ENCODE data around the gene TKTL1. TPM values are rescaled to one million over a fixed set of nuclear protein-coding genes. Genes with fewer than 3 reads are reported as not detected.

Gene TKTL1
- total RNA-seq, 6 donors from 2014 or later, result 0.20 to 1.2 (median 0.24) TPM; not detected in 3

GRCh38 chrX:154352012-154352401 is 56.4 kb downstream of the TKTL1 start:
- Histone ChIP-seq H3K4me1 (peaks cover 0 to 55% (median 23%) of the 10 kb centered on the region in 4 donors), H3K4me3 (no peak overlapping the region), H3K27ac (peak overlapping the region; percentile 4 to 78 (median 32)), H3K36me3 (peaks cover 11 to 87% (median 65%) of the 10 kb centered on the region in 4 donors), H3K9me3 (no peaks in the 10 kb centered on the region), H3K27me3 (no peaks in the 10 kb centered on the region)
- DNase-seq (no peak), ATAC-seq (ENCODE audit: low FRiP score in 2 of 2) (no peak)
- TF ChIP-seq EP300 (IDR thresholded peaks at IDR 0.05) (no peak), POLR2AphosphoS5 (IDR thresholded peaks at IDR 0.05) (no peak), POLR2A (IDR thresholded peaks at IDR 0.05) (no peak)
- TF ChIP-seq, protein P1, sequence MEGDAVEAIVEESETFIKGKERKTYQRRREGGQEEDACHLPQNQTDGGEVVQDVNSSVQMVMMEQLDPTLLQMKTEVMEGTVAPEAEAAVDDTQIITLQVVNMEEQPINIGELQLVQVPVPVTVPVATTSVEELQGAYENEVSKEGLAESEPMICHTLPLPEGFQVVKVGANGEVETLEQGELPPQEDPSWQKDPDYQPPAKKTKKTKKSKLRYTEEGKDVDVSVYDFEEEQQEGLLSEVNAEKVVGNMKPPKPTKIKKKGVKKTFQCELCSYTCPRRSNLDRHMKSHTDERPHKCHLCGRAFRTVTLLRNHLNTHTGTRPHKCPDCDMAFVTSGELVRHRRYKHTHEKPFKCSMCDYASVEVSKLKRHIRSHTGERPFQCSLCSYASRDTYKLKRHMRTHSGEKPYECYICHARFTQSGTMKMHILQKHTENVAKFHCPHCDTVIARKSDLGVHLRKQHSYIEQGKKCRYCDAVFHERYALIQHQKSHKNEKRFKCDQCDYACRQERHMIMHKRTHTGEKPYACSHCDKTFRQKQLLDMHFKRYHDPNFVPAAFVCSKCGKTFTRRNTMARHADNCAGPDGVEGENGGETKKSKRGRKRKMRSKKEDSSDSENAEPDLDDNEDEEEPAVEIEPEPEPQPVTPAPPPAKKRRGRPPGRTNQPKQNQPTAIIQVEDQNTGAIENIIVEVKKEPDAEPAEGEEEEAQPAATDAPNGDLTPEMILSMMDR (IDR thresholded peaks at IDR 0.05), result no peak
- 87% methylated on average over 14 of the region's 14 CpGs; no CpG with 5 or more reads in 1 of the 2 donors for WGBS, 2 donors

- no peak overlapping the region for H3K4me3 ChIP-seq
- no peaks in the 10 kb centered on the region for H3K27me3 ChIP-seq
- no peaks in the 10 kb centered on the region for H3K9me3 ChIP-seq
- H3K4me1 ChIP-seq, result peaks cover 0 to 59% (median 23%) of the 10 kb centered on the region in 4 donors
- peak overlapping the region in 3 of 4 donors; percentile 4 to 78 (median 56) for H3K27ac ChIP-seq
- TF ChIP-seq POLR2AphosphoS5 (IDR thresholded peaks at IDR 0.05) (no peak), POLR2A (IDR thresholded peaks at IDR 0.05) (no peak), EP300 (IDR thresholded peaks at IDR 0.05) (no peak)
- TF ChIP-seq, protein P1 (IDR thresholded peaks at IDR 0.05), result no peak
- ATAC-seq (ENCODE audit: low FRiP score in 2 of 2) (no peak), DNase-seq (no peak)
- WGBS, 2 donors, result 93% methylated on average over 13 of the region's 13 CpGs; no CpG with 5 or more reads in 1 of the 2 donors
- H3K36me3 ChIP-seq, result peaks cover 16 to 92% (median 70%) of the 10 kb centered on the region in 4 donors
These were observed 56.9 kb downstream of the TKTL1 start for GRCh38 chrX:154352466-154352865.

DNA sequence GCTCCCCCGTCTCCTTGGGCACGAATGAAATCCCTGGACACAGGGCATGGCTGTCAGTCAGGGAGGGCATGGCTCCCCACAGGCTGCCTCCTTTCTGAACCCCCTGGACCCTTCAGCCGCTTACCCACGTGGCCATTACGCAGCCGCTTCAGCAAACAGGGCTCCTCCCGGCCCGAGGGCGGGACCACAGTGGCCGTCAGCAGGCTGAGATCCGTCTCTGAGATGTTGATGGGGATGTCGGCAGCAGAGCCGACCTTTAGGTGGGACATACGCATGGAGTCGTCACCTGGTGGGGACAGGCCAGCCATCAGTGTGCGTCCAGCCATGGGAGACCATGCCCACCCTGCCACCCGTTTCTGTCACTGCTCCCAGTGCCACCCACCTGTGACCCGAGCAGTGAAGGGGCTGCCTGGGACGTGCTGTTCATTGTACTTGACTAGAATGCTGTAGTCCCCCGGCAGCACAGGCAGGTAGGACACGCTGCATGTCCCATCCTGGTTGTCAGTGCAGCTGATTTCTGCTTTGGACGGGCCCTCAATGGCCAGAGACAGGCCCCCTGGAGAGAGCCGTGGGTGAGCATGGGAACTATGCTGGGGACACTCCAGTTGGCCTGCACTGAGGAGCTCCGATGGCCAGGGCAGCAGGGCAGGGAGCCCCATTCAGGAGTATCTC is 57.7 kb downstream of the TKTL1 start:
- Histone ChIP-seq H3K27ac (peak overlapping the region in 2 of 4 donors; percentile 70 to 78), H3K36me3 (peaks cover 16 to 98% (median 78%) of the 10 kb centered on the region in 4 donors), H3K4me1 (peaks cover 0 to 59% (median 23%) of the 10 kb centered on the region in 4 donors), H3K4me3 (no peak overlapping the region), H3K27me3 (no peaks in the 10 kb centered on the region), H3K9me3 (no peaks in the 10 kb centered on the region)
- DNase-seq (peak in 1 of 2 donors; percentile 35), ATAC-seq (ENCODE audit: low FRiP score in 2 of 2) (no peak)
- TF ChIP-seq POLR2AphosphoS5 (IDR thresholded peaks at IDR 0.05), result no peak
- no peak for TF ChIP-seq EP300 (IDR thresholded peaks at IDR 0.05)
- TF ChIP-seq, protein P1 (IDR thresholded peaks at IDR 0.05), result no peak
- TF ChIP-seq POLR2A (IDR thresholded peaks at IDR 0.05), result no peak
- 89% methylated on average over 24 of the region's 24 CpGs; no CpG with 5 or more reads in 1 of the 2 donors for WGBS, 2 donors

DNA sequence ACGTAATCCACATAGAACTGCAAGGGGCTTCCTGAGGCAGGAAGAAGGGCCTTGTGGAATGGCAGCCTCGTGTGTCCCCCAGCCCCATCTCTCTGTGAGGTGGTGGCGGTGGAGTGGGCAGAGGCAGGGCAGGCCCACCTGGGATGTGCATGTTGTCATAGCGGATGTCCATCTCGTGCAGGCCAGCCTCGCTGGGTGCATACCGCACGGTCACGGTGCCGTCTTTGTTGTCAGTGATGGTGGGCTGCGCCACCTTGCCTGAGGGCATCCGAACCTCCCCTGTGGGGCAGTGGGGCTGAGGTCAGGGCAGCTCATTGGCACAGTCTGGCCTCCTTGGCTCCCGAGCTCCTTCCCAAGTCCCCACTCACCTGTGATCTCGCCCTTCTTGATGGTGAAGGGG is 58.4 kb downstream of the TKTL1 start:
- no peaks in the 10 kb centered on the region for H3K27me3 ChIP-seq
- peak in 1 of 2 donors; percentile 45 for DNase-seq

More for the DNA sequence above, 58.4 kb downstream of the TKTL1 start:
- TF ChIP-seq EP300 (IDR thresholded peaks at IDR 0.05), result no peak
- no peak for TF ChIP-seq POLR2A (IDR thresholded peaks at IDR 0.05)
- TF ChIP-seq POLR2AphosphoS5 (IDR thresholded peaks at IDR 0.05), result no peak
- TF ChIP-seq, protein P1 (IDR thresholded peaks at IDR 0.05), result no peak
- no peak for ATAC-seq (ENCODE audit: low FRiP score in 2 of 2)
- peak overlapping the region in 3 of 4 donors; percentile 38 to 80 (median 70) for H3K27ac ChIP-seq
- H3K36me3 ChIP-seq, result peaks cover 17 to 99% (median 81%) of the 10 kb centered on the region in 4 donors
- no peak overlapping the region for H3K4me3 ChIP-seq
- no peaks in the 10 kb centered on the region for H3K9me3 ChIP-seq
- WGBS, 2 donors, result 87% methylated on average over 14 of the region's 14 CpGs; no CpG with 5 or more reads in 1 of the 2 donors
- peaks cover 0 to 59% (median 23%) of the 10 kb centered on the region in 4 donors for H3K4me1 ChIP-seq
